GM12878 (cell line): Measurements from ENCODE around the gene SYT1. TPM values are rescaled to one million over a fixed set of nuclear protein-coding genes. Genes with fewer than 3 reads are reported as not detected.

Experiments used
- ATAC-seq: fragments of 200-7000 bp; cut with Tn5 transposase; 3 replicates; pipeline ENCODE4 v1.9.1; 2020; ENCODE audit warnings: mild to moderate bottlenecking, moderate library complexity
- BruUV-seq: library from RNA; stranded (reverse); fragments of 400-500 nt; replicated peaks from 2 replicates; lab custom pipeline; 2021; lab: Mats Ljungman, UMichigan
- CTCF ChIA-PET: fragments of 300-600 bp; sonication (Branson Sonifier 250); formaldehyde crosslinking; extraction: SDS; loops from one replicate; lab custom pipeline; 2021; ENCODE audit warnings: inconsistent platforms; lab: Yijun Ruan, JAX
- POLR2A ChIA-PET: fragments of 350-600 bp; formaldehyde crosslinking; extraction: SDS; loops from one replicate; lab custom pipeline; 2021; ENCODE audit warnings: inconsistent platforms; lab: Charles Lee
- RAD21 ChIA-PET: fragments of 300-600 bp; sonication (Branson Sonifier 250); formaldehyde crosslinking; loops from one replicate; lab custom pipeline; 2023; ENCODE audit warnings: antibody characterized with exemption; ENCODE audit not compliant: unreplicated experiment; lab: Charles Lee
- SMC1A ChIA-PET: fragments of 300-600 bp; sonication (Branson Sonifier 250); formaldehyde crosslinking; loops from one replicate; lab custom pipeline; 2023; ENCODE audit not compliant: unreplicated experiment, uncharacterized antibody; lab: Charles Lee
- DNase-seq: peaks from one replicate; pipeline ENCODE4 v3.0.0-alpha.2; 2011; ENCODE audit warnings: low read depth, low spot score
- FAIRE-seq: peaks from 3 replicates; lab custom pipeline; 2011; peaks lifted over from hg19 to GRCh38; lab: Jason Lieb, UNC
- H2AFZ ChIP-seq: 2 replicates; pipeline ENCODE4 v1.6.0; 2011; ENCODE audit warnings: low read depth, low read length, control low read depth; ENCODE audit not compliant: control insufficient read depth
- H3K27ac ChIP-seq: 2 replicates; pipeline ENCODE4 v1.5.1; 2011; ENCODE audit warnings: control low read depth; ENCODE audit not compliant: control insufficient read depth, insufficient read depth
- H3K27me3 ChIP-seq, 2 experiments: replicated peaks in 1 of 2; 2 replicates each; pipeline versions ENCODE4 v1.6.0 to v1.6.1; 2011; ENCODE audit warnings: low read length in 1 of 2; ENCODE audit not compliant: control insufficient read depth in 2 of 2, insufficient read depth in 2 of 2
- H3K36me3 ChIP-seq, 2 experiments: 2 replicates each; pipeline ENCODE4 v1.5.1; 2011; ENCODE audit warnings: low read length in 1 of 2; ENCODE audit not compliant: control insufficient read depth in 2 of 2, insufficient read depth in 2 of 2
- H3K4me1 ChIP-seq: 2 replicates; pipeline ENCODE4 v1.6.1; 2011; ENCODE audit warnings: mild to moderate bottlenecking, low read length, moderate library complexity, mixed read lengths; ENCODE audit not compliant: control insufficient read depth, insufficient read depth
- H3K4me2 ChIP-seq: 2 replicates; pipeline ENCODE4 v1.6.0; 2011; ENCODE audit warnings: control low read depth; ENCODE audit not compliant: control insufficient read depth, insufficient read depth
- H3K4me3 ChIP-seq: fragments of 200-600 bp; sonication (generic); 2 replicates; pipeline ENCODE4 v1.5.1; 2016
- H3K79me2 ChIP-seq: 2 replicates; pipeline ENCODE4 v1.6.0; 2011; ENCODE audit warnings: low read length; ENCODE audit not compliant: control insufficient read depth, insufficient read depth
- H3K9ac ChIP-seq: 2 replicates; pipeline ENCODE4 v1.8.0; 2011; ENCODE audit warnings: low read length, control low read depth, mixed read lengths; ENCODE audit not compliant: control insufficient read depth, insufficient read depth
- H3K9me3 ChIP-seq: replicated peaks from 3 replicates; pipeline ENCODE4 v1.5.1; 2011; ENCODE audit warnings: mild to moderate bottlenecking, low read length; ENCODE audit not compliant: control insufficient read depth, insufficient read depth
- H4K20me1 ChIP-seq: 2 replicates; pipeline ENCODE4 v1.6.0; 2011; ENCODE audit not compliant: control insufficient read depth, insufficient read depth
- ATF2 ChIP-seq: IDR thresholded peaks from 2 replicates; pipeline ENCODE4 v1.6.1; 2012; ENCODE audit warnings: low read length, inconsistent platforms
- CBFB ChIP-seq: IDR thresholded peaks from 2 replicates; pipeline ENCODE4 v1.6.1; 2016; ENCODE audit warnings: antibody characterized with exemption, low read depth
- CBX5 ChIP-seq: sonication (generic); IDR thresholded peaks from 2 replicates; pipeline ENCODE4 v1.6.1; 2016; ENCODE audit warnings: low read depth, moderate library complexity, mild to moderate bottlenecking, inconsistent platforms
- EGR1 ChIP-seq, 2 experiments: IDR thresholded peaks; 1 replicate in 1 of 2; 2 replicates in 1 of 2; pipeline ENCODE4 v1.6.1; 2011 to 2012; ENCODE audit warnings: low read depth in 2 of 2, low read length in 2 of 2, borderline replicate concordance in 1 of 2, mild to moderate bottlenecking in 1 of 2, moderate library complexity in 1 of 2
- ETV6 ChIP-seq, 2 experiments: fragments of 450-650 bp in 1 of 2; IDR thresholded peaks in 1 of 2; conservative IDR thresholded peaks in 1 of 2; 2 replicates each; pipeline ENCODE4 v1.6.1; 2014; ENCODE audit warnings: antibody characterized with exemption in 1 of 2, borderline replicate concordance in 1 of 2, low read depth in 1 of 2, mild to moderate bottlenecking in 1 of 2, moderate library complexity in 1 of 2
- KDM1A ChIP-seq: fragments of 200-600 bp; sonication (generic); IDR thresholded peaks from 2 replicates; pipeline ENCODE4 v1.6.1; 2016; ENCODE audit warnings: borderline replicate concordance
- MEF2A ChIP-seq: IDR thresholded peaks from 2 replicates; pipeline ENCODE4 v1.6.1; 2011; ENCODE audit warnings: low read depth, mild to moderate bottlenecking, low read length, moderate library complexity; ENCODE audit not compliant: insufficient read depth
- MLLT1 ChIP-seq: fragments of 450-650 bp; IDR thresholded peaks from 2 replicates; pipeline ENCODE4 v1.6.1; 2016; ENCODE audit warnings: mild to moderate bottlenecking
- POLR2AphosphoS2 ChIP-seq: IDR thresholded peaks from 2 replicates; pipeline ENCODE4 v1.6.1; 2011; ENCODE audit warnings: low read depth, mild to moderate bottlenecking, low read length, improper control_type of control experiment, moderate library complexity
- RFX5 ChIP-seq: IDR thresholded peaks from 2 replicates; pipeline ENCODE4 v1.6.1; 2011; ENCODE audit warnings: low read depth, low read length, improper control_type of control experiment
- SMAD1 ChIP-seq: fragments of 450-650 bp; IDR thresholded peaks from 2 replicates; pipeline ENCODE4 v1.6.1; 2018; ENCODE audit warnings: mild to moderate bottlenecking, low read depth; ENCODE audit not compliant: partially characterized antibody
- SMAD5 ChIP-seq: IDR thresholded peaks from 2 replicates; pipeline ENCODE4 v1.6.1; 2016; ENCODE audit warnings: antibody characterized with exemption, low read depth
- SPI1 ChIP-seq: IDR thresholded peaks from 2 replicates; pipeline ENCODE4 v1.6.1; 2011; ENCODE audit warnings: low read depth, mild to moderate bottlenecking, low read length, moderate library complexity, borderline replicate concordance; ENCODE audit not compliant: insufficient read depth
- in situ Hi-C: fragments of 300-500 bp; cut with MboI; formaldehyde crosslinking; loops from 9 replicates; pipeline ENCODE4 v1.14.3; 2018; ENCODE audit warnings: mixed read lengths
- intact Hi-C: fragments of 100-400 bp; cut with micrococcal nuclease; formaldehyde crosslinking; loops from one replicate; pipeline ENCODE4 v1.14.2; 2022; ENCODE audit not compliant: unreplicated experiment
- polyA plus RNA-seq, 11 experiments: library from polyadenylated mRNA; depleted of rRNA in 4 of 11; unstranded in 6 of 11; stranded (reverse) in 5 of 11; fragments of >200 nt; fragmentation: Nextera tagmentation in 4 of 11; fragmentation: Illumina TruSeq in 1 of 11; extraction: Ambion mirVana in 4 of 11; extraction: Trizol in 1 of 11; gene quantifications; 1 replicate in 1 of 11; 2 replicates in 10 of 11; pipeline versions ENCODE4 v1.2.1 to v1.2.3, GENCODE V29; 2011 to 2016; ENCODE audit warnings: inconsistent platforms in 2 of 11, missing spikeins in 2 of 11, low read depth in 1 of 11
- total RNA-seq, 4 experiments: library from RNA; depleted of rRNA in 3 of 4; stranded (reverse); fragments of >200 nt in 3 of 4; fragmentation: Illumina TruSeq in 1 of 4; extraction: Trizol in 1 of 4; gene quantifications; 2 replicates each; pipeline versions ENCODE4 v1.2.1 to v1.2.3, GENCODE V29; 2013 to 2021

Gene SYT1
- total and polyA plus RNA-seq, 10 of the 15 experiments (the other 5 are each of a cell fraction or from before 2014, with no cell fraction given), result 0.10 to 0.28 TPM; not detected in 8

GRCh38 chr12:79114896-79115295 lies 250.3 kb downstream of the SYT1 start:
- no peak for FAIRE-seq
- no peaks in the 10 kb centered on the region for H3K9me3 ChIP-seq
- no peak overlapping the region for H2AFZ ChIP-seq
- H3K9ac ChIP-seq, result no peak overlapping the region
- H3K4me2 ChIP-seq, result no peak overlapping the region
- RAD21 ChIA-PET, result no interaction called here
- no peak overlapping the region for H3K27ac ChIP-seq
- no peak for DNase-seq
- H3K4me1 ChIP-seq, result no peaks in the 10 kb centered on the region
- no peak for TF ChIP-seq EGR1 (IDR thresholded peaks at IDR 0.05; ENCODE audit: borderline replicate concordance in 1 of 2, low read depth in 2 of 2, low read length in 2 of 2)
- no peak for TF ChIP-seq SMAD5
- TF ChIP-seq SMAD1, result no peak
- no peak for TF ChIP-seq CBFB
- no peak for TF ChIP-seq RFX5
- no peak for TF ChIP-seq ETV6 (conservative IDR thresholded peaks at IDR 0.05 in 1 of 2, IDR thresholded peaks at IDR 0.05 in 1 of 2; ENCODE audit: borderline replicate concordance in 1 of 2, low read depth in 1 of 2)
- TF ChIP-seq CBX5, result no peak
- no peak for TF ChIP-seq KDM1A
- no peak for TF ChIP-seq SPI1
- TF ChIP-seq MLLT1, result no peak
- TF ChIP-seq MEF2A, result no peak
- no peak for TF ChIP-seq ATF2
- no peak for TF ChIP-seq POLR2AphosphoS2
- TF ChIP-seq, all 136 proteins: peak for 0
- H3K79me2 ChIP-seq, result no peaks in the 10 kb centered on the region
- no peaks in the 10 kb centered on the region for H3K36me3 ChIP-seq
- no peak for ATAC-seq
- CTCF ChIA-PET, result interaction anchor here (0.6 to 1.5 kb wide), 2 partner anchors 79 to 1943 kb away, joined by 3 to 5 read pairs; no protein-coding TSS in a partner anchor
- in situ Hi-C loops (no loop called here), intact Hi-C loops (no loop called here)
- POLR2A ChIA-PET, result no interaction called here
- no peaks in the 10 kb centered on the region for H4K20me1 ChIP-seq
- H3K27me3 ChIP-seq, result no peaks in the 10 kb centered on the region
- SMC1A ChIA-PET, result interaction anchor here (0.6 to 1.1 kb wide), 3 partner anchors 9 to 652 kb away, joined by 3 read pairs; no protein-coding TSS in a partner anchor
- no peak overlapping the region for H3K4me3 ChIP-seq
- no TSS peak for BruUV-seq
